ENCODE results near the gene ADCY9. TPM values are rescaled to one million over a fixed set of nuclear protein-coding genes. Genes with fewer than 3 reads are reported as not detected.

Gene ADCY9
- total RNA-seq, 1 donor from 2014 or later = 6.9 TPM

DNA sequence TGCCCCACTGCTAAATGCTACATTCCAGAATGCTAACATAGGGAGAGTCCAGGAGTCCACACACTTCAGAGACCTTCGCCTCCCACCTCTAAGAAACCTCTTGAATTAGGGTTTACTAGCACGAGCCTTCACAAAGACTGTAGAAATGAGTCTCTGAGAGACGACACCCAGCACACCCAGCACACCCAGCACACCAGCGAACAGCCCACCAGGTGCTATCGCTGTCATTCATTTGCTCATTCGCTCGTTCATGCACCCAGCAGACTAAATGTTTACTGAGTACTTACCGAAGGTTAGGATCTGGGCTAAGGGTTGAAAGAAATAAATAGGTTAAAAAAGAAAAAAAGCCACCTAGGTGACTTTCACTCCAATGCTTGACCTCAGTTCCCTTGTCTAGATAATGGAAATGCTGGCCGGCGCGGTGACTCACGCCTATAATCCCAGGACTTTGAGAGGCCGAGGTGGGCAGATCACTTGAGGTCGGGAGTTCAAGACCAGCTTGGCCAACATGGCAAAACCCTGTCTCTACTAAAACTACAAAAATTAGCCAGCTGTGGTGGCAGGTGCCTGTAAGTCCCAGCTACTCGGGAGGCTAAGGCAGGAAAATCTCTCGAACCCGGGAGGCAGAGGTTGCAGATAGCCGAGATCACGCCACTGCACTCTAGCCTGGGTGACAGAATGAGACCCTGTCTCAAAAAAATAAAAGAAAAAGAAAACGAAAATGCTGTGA, 100.8 kb downstream of the ADCY9 start:
- Mint-ChIP-seq H3K27me3 (peaks cover 7% of the 10 kb centered on the region), H3K36me3 (ENCODE audit: insufficient read depth) (no peaks in the 10 kb centered on the region), H3K9me3 (ENCODE audit: low read depth) (no peaks in the 10 kb centered on the region), H3K4me3 (ENCODE audit: low read depth) (no peak overlapping the region), H3K4me1 (ENCODE audit: low read depth) (peaks cover 21% of the 10 kb centered on the region), H3K27ac (peak overlapping the region; percentile 97)
- TF ChIP-seq, protein P1, sequence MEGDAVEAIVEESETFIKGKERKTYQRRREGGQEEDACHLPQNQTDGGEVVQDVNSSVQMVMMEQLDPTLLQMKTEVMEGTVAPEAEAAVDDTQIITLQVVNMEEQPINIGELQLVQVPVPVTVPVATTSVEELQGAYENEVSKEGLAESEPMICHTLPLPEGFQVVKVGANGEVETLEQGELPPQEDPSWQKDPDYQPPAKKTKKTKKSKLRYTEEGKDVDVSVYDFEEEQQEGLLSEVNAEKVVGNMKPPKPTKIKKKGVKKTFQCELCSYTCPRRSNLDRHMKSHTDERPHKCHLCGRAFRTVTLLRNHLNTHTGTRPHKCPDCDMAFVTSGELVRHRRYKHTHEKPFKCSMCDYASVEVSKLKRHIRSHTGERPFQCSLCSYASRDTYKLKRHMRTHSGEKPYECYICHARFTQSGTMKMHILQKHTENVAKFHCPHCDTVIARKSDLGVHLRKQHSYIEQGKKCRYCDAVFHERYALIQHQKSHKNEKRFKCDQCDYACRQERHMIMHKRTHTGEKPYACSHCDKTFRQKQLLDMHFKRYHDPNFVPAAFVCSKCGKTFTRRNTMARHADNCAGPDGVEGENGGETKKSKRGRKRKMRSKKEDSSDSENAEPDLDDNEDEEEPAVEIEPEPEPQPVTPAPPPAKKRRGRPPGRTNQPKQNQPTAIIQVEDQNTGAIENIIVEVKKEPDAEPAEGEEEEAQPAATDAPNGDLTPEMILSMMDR (IDR thresholded peaks at IDR 0.05; ENCODE audit: unreplicated experiment) = no peak
- DNase-seq (ENCODE audit: low spot score, unreplicated experiment) = no peak

DNA sequence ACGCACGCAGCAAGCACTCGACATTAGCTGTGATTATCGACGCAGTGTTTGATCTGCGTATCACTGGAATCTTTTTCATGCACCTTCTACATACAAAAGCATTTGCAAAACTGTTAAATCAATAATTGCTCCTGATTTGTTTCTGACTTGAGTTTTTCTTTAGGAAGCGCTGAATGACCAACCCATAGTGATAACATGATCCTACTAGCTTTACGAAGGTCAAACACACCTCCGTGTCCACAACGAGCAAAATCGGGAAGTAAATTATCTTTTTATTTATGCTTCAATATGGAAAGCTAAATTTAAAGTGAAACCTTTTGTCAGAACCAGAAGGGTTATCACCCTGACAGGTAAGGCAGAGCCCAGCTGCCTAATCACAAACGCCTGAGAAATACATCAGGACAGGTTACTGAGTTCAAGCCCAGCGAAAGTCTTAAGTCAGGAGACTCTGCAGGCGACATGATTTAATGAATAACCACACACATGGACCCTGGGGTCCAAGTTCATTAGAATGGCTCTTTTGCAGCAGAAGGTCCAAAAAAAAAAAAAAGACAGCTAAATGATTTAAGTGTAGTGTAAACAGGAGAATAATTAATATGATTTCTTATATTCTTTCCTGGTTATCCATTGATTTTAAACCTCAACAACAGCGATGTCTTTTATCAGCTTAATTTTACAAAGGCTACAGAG, 104.2 kb downstream of the ADCY9 start:
- TF ChIP-seq, protein P1 (IDR thresholded peaks at IDR 0.05; ENCODE audit: unreplicated experiment) = no peak
- DNase-seq (ENCODE audit: low spot score, unreplicated experiment) = no peak
- peaks cover 23% of the 10 kb centered on the region for H3K4me1 Mint-ChIP-seq (ENCODE audit: low read depth)
- peaks cover 33% of the 10 kb centered on the region for H3K27me3 Mint-ChIP-seq
- peak overlapping the region; percentile 81 for H3K27ac Mint-ChIP-seq
- no peaks in the 10 kb centered on the region for H3K9me3 Mint-ChIP-seq (ENCODE audit: low read depth)
- no peak overlapping the region for H3K4me3 Mint-ChIP-seq (ENCODE audit: low read depth)
- no peaks in the 10 kb centered on the region for H3K36me3 Mint-ChIP-seq (ENCODE audit: insufficient read depth)

DNA sequence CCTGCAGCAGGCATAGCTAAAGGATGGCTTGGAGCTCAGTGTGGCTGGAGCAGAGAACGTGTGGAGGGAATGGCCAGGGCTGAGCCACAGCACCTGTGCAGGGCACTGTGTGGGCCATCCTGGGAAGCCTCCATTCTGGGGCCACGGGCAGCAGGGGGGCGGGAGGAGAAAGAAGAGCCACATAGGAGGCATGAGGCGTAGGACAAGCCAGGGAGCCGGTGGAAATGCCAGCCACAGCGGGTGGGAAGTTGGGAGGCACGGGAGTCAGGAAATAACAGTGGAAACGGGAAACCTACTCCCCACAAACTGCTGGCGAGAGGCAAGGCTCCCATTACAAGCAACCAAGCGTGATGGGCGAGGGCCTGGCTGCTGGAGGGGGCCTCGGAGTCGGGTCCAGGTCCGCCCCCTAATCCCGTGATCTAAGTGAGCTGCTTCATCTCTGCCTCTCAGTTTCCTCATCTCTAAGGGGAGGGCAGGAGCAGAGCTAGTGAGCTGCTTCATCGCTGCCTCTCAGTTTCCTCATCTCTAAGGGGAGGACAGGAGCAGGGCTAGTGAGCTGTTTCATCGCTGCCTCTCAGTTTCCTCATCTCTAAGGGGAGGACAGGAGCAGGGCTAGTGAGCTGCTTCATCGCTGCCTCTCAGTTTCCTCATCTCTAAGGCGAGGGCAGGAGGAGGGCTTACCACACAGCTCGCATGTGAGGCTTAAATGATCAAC, 104.9 kb downstream of the ADCY9 start:
- H3K27me3 Mint-ChIP-seq = peaks cover 36% of the 10 kb centered on the region
- H3K27ac Mint-ChIP-seq = peak overlapping the region; percentile 81
- peak overlapping the region; percentile 3 for H3K4me3 Mint-ChIP-seq (ENCODE audit: low read depth)

DNA sequence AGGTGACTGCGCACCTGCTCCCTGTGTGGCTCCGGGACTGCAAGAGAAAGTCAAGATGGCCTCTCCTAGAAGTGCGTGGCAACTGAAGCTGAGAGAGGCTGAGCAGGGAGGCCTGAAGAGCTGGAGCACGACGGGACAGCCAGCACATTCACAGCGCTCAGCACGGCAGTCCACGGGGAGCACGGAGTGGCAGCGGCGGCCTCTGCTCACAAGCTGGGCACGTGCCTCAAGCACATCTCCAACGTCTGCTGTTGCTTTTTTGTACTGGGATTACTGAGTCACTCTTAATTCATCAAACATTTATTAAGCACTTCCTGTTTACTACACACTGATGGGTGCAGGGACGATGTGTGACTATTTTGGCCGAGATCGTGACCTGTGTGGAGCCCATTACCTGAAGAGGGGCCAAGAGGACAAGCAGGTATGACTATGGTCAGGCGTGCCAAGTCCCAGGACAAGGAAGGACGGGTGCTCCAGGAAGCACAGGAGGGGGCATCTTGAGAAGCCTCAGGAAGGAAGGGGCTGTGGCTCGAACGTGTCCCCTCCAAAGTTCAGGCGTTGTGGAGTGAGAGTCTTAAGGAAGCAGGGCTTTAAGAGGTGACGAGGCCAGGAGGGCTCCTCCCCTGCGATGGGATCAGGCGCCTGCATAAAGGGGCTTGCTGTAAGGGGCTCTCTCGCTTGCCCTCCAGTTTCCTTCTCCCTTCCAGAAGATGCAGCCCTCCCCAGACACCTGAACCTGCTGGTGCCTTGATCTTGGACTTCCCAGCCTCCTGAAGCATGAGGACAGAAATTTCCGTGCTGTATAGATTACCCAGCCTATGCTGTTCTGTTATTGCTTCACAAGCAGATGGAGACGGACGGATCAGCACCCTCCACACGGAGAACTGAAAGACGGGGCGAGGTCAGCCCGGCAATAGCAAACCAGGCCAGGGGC, 105.8 kb downstream of the ADCY9 start:
- Mint-ChIP-seq H3K27ac (no peak overlapping the region), H3K9me3 (ENCODE audit: low read depth) (no peaks in the 10 kb centered on the region), H3K4me1 (ENCODE audit: low read depth) (peaks cover 23% of the 10 kb centered on the region), H3K36me3 (ENCODE audit: insufficient read depth) (no peaks in the 10 kb centered on the region), H3K4me3 (ENCODE audit: low read depth) (no peak overlapping the region), H3K27me3 (peaks cover 36% of the 10 kb centered on the region)
- TF ChIP-seq, protein P1 (IDR thresholded peaks at IDR 0.05; ENCODE audit: unreplicated experiment) = no peak
- no peak for DNase-seq (ENCODE audit: low spot score, unreplicated experiment)

More for the DNA sequence above, 104.9 kb downstream of the ADCY9 start:
- Mint-ChIP-seq H3K36me3 (ENCODE audit: insufficient read depth) (no peaks in the 10 kb centered on the region), H3K9me3 (ENCODE audit: low read depth) (no peaks in the 10 kb centered on the region), H3K4me1 (ENCODE audit: low read depth) (peaks cover 23% of the 10 kb centered on the region)
- TF ChIP-seq, protein P1 (IDR thresholded peaks at IDR 0.05; ENCODE audit: unreplicated experiment) = no peak
- no peak for DNase-seq (ENCODE audit: low spot score, unreplicated experiment)
